ENCODE data around the gene CDC42BPB. TPM values are rescaled to one million over a fixed set of nuclear protein-coding genes. Genes with fewer than 3 reads are reported as not detected.

CDC42BPB gene
- total and polyA plus RNA-seq, 2 of the 13 experiments (the other 11 are each of a cell fraction or from before 2014, with no cell fraction given), result 19.7 to 32.3 TPM

DNA sequence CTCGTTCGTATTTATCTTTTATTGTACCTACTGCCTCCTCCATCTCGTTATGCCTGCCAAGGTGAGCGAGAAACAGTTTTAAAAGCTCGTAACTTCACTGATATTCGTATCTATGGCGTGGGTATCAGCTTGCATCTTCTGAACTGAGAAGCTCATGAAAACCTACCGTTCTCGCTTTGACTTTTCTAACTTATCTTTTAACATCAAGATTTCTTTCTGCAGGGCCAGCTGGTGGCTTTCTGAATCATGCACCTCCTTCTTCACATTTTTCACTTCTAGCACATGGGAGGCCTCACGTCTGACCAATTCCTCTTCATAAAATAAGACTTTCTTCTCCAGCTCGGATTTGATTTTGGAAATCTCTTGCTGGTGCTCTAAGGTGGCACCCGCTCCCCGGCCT, 89.0 kb downstream of the CDC42BPB start:
- no peak overlapping the region for H3K27ac ChIP-seq (ENCODE audit: extremely low read length, insufficient read depth, low read length)
- H3K79me2 ChIP-seq (ENCODE audit: insufficient read depth, low read length), result no peaks in the 10 kb centered on the region
- intact Hi-C loops (cut with micrococcal nuclease; ENCODE audit: unreplicated experiment), result no loop called here
- peaks cover 31 to 79% of the 10 kb centered on the region in 2 experiments for H3K36me3 ChIP-seq (replicated peaks in 1 of 2; ENCODE audit: control insufficient read depth in 1 of 2, insufficient read depth in 2 of 2, low read length in 2 of 2)
- ChIA-PET POLR2A (no interaction called here), CTCF (ENCODE audit: low intra/inter-chr PET ratio, low total read pairs) (no interaction called here)
- DNase-seq (ENCODE audit: low spot score) (no peak), FAIRE-seq (no peak), ATAC-seq (no peak)
- WGBS (ENCODE audit: low lambda C conversion rate), result 97% methylated on average over 13 of the region's 13 CpGs
- no peak overlapping the region for H3K4me3 ChIP-seq (replicated peaks in 1 of 3; ENCODE audit: insufficient read depth in 1 of 3, low read depth in 2 of 3, low read length in 3 of 3)
- H3K9me3 ChIP-seq (ENCODE audit: low read length), result no peaks in the 10 kb centered on the region
- H3K9ac ChIP-seq (ENCODE audit: insufficient read depth, low read depth, low read length), result no peak overlapping the region
- H3K27me3 ChIP-seq (ENCODE audit: control insufficient read depth in 1 of 2, insufficient read depth in 2 of 2, low read length in 2 of 2), result no peaks in the 10 kb centered on the region
- no peak for TF ChIP-seq TEAD2 (CRISPR knock-in tag; IDR thresholded peaks at IDR 0.05)
- TF ChIP-seq ONECUT2 (CRISPR knock-in tag; IDR thresholded peaks at IDR 0.05), result no peak
- no peak for TF ChIP-seq ZNF234 (CRISPR knock-in tag; conservative IDR thresholded peaks at IDR 0.05)
- no peak for TF ChIP-seq PREB (CRISPR knock-in tag; IDR thresholded peaks at IDR 0.05)
- TF ChIP-seq ZNF619 (CRISPR knock-in tag; IDR thresholded peaks at IDR 0.05), result no peak
- TF ChIP-seq ZNF564 (CRISPR knock-in tag; IDR thresholded peaks at IDR 0.05), result no peak
- TF ChIP-seq ZNF367 (CRISPR knock-in tag; IDR thresholded peaks at IDR 0.05; ENCODE audit: borderline replicate concordance), result no peak
- TF ChIP-seq ZNF484 (CRISPR knock-in tag; IDR thresholded peaks at IDR 0.05; ENCODE audit: borderline replicate concordance, low read depth), result no peak
- TF ChIP-seq, protein P1, sequence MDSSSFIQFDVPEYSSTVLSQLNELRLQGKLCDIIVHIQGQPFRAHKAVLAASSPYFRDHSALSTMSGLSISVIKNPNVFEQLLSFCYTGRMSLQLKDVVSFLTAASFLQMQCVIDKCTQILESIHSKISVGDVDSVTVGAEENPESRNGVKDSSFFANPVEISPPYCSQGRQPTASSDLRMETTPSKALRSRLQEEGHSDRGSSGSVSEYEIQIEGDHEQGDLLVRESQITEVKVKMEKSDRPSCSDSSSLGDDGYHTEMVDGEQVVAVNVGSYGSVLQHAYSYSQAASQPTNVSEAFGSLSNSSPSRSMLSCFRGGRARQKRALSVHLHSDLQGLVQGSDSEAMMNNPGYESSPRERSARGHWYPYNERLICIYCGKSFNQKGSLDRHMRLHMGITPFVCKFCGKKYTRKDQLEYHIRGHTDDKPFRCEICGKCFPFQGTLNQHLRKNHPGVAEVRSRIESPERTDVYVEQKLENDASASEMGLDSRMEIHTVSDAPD (CRISPR knock-in tag; IDR thresholded peaks at IDR 0.05), result no peak
- TF ChIP-seq POLR2G (IDR thresholded peaks at IDR 0.05; ENCODE audit: low read depth, low read length), result no peak
- in situ Hi-C loops (cut with HindIII; ENCODE audit: extremely low pct_ligation_motif_present, low pct_unique_long_range_greater_than_20kb), result no loop called here
- H3K4me2 ChIP-seq (ENCODE audit: low read depth, low read length), result no peak overlapping the region
- no peaks in the 10 kb centered on the region for H3K4me1 ChIP-seq (ENCODE audit: insufficient read depth, low read length)
- H2AFZ ChIP-seq (ENCODE audit: low read length), result no peak overlapping the region
- no peaks in the 10 kb centered on the region for H4K20me1 ChIP-seq (ENCODE audit: insufficient read depth, low read length)
- no TSS peak for BruUV-seq (replicated peaks)
